Stimulated activated CD8-positive, alpha-beta memory T cell treated with anti-CD3 and anti-CD28 coated beads, Interleukin-7, amount 100 ng/mL, for 24 hours (primary cell): Measurements from ENCODE around the gene HIPK2.

Experiments
- DNase-seq: peaks from one replicate; pipeline ENCODE4 v3.0.0-alpha.2; 2020; ENCODE audit warnings: low read depth

HIPK2 gene

DNA sequence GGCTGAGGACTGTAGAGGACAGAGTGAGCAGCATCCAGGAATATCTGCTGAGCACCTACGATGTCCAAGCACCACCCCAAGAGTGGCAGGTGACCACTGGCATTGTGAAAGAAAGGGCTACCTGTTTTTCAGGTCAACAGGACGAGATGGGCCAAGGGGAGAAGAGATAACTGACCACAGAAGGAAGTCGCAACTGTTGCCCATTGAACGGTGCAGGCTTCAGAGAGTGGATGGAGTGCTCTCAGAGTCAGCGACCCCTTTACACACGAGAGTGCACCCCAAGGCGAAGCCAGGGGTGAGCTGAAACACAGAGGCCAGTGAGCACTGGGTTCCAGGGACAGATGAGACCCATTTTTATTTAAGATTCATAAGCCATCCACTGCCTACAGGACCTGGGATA lies 42.3 kb downstream of the HIPK2 start:
- DNase-seq: no peak

DNA sequence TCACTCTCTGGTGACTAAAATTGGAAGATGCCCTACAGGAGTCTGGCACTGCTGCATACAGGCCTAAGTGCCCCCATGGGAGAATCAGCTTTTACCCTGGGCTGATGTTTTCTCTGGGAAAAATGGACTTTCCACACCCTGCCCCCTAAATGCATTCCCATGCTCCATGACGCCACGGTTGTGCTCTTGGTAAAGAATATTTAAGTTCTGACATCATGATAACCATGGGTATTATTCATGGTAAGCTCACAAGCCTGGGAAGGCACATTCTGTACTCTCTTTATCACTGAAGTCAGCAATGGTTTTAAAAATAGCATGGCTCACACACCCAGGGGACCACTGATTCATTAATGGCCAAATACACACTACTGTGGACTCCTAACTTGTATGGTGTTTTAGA lies 43.4 kb downstream of the HIPK2 start:
- DNase-seq: no peak

DNA sequence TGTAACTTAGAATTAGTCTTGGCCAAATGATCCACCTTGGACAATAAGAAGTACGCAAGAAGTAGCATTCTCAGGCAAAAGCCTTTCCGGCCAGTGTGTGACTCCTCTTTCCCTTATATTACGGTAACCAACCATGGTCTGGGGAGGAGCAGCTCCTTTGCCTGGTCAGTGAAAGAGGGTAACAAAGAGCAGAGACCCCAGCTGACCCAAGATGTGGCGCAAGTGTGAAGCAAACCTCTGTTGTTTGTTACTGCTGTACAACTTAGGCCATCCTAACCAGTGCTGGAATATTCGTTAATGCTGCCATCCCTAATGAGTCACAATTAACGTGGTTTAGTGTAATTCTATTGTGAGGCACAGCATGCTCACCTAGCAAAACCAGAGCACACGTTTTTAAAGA lies 44.0 kb downstream of the HIPK2 start:
- no peak for DNase-seq

DNA sequence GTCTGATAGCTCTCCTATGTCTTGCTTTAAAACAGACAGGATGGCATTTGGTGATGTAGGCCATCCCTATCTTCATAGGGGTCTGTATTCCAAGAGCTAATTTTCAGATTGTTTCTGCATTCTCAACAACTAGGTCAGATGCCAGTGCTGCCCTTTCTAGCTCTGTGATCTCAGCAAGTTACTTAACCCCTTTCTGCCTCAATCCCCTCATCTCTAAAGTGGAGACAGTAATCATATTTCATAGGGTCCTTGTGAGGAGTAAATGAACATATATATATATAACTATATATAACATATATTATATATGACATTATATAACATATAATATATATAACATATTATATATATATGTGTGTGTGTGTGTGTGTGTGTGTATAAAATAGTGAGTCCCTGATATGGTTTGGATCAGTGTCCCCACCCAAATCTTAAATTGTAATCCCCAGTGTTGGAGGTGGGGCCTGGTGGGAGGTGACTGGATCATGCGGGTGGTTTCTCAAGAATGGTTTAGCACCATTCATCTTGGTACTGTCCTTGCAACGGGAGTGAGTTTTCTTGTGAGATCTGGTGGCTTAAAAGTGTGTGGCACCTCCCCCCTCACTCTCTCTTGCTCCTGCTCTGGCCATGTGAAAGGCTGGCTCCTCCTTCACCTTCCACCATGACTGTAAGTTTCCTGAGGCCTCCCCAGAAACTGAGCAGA lies 45.2 kb downstream of the HIPK2 start:
- DNase-seq: no peak

DNA sequence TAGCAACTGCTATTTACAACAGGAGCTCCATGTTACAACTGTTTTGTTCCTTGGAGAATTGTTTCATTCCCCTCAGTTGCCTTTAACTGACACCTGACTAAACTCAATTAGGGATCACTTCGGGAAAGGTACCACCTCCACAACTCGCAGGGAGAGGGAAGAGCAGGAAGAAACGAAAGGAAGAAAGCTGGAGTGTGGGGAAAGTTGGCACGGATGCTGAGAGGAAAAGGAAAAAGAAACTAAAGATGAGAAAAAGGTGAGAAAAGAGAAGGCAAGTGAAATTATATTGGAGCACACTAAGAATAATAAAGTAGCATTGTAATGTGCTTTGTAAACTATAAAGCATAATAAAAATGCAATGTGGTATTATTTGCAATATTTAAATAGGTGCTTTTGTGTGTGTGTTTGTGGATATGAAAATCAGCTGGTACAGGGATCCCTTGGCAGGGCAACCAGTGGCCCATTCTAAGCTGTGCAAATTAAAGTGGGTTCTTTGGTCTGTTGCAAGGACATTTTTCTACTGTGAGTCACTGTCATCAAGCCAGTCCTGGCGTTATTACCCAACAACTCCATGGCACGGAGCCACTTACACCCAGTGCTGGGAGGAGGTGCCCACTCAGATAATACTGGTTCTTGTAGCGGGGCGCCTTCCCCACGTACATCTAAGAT lies 45.9 kb downstream of the HIPK2 start:
- DNase-seq: no peak

DNA sequence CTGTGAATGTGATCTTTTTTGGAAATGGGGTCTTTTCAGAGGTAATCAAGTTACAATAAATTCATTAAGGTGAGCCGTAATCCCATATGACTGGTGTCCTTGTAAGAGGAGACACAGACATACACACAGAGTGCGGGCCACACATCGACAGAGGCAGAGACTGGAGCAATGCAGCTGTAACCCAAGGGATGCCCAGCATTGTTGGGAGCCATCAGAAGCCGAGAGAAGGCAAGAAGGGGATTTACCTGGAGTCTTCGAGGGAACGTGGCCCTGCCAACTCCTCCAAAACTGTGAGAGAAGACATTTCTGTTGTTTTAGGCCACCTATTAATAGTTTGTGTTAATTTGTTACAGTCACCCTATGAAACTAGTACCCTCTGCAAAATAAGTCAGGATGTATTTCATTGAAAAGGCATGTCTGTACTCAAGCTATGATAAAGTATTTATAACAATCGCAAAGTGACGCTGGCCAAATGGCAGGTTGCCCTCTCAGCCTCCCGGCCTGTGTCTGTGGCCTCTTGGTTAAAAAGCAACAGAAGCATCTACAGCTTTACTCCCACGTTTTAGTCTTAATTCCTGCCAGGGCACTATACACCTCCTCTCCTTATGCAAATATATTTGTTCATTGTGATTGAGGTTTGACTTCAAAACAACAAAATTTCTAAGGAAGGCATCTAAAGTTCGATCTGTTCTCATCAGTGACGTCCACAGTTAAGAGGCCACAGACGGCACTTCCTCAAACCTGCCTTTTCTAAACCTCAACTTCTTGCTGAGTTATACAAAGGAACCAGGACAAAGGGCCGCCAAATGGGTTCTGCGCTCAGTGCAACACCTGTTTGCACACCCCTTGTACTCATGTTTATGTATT lies 46.8 kb downstream of the HIPK2 start:
- DNase-seq: no peak

DNA sequence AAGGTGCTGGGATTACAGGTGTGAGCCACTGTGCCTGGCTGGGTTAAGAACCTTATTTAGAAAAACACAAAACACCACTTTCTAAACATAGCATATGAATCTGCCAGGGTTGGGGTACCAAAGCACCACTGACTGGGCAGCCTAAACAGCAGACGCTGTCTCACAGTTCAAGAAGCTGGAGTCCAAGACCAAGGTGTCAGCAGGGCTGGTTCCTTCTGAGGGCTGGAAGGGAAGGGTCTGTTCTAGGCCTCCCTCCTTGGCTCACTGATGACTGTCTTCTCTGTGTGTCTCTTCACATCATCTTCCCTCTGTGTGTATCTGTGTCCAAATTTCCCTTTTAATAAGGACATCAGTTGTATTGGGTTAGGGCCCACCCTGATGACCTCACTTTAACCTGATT lies 49.6 kb downstream of the HIPK2 start:
- no peak for DNase-seq

DNA sequence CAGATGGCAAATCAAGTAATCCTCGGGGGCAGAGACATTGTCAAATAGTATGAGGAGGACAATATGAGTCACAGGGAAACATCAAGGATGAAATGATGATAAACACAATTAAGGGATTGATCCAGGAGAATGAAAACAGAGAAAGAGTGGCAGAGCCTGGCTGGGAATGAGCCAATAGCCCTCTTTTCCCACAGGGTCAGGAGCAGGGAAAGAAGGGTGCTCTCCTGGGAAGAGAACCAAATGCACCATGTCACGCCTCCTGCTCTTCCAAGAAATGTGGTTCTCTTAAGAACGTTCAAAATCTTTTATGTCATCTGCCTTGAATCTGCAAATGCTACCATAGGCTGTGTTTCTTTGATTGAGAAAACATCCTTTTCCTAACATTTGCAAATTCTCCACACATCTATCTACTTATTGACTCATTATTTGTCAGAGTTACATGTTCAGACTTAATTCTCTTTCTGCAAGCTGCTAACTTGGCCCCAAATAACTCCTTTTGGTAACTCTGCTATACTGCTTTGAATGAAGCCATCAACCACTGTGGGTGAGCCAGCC lies 50.6 kb downstream of the HIPK2 start:
- no peak for DNase-seq

DNA sequence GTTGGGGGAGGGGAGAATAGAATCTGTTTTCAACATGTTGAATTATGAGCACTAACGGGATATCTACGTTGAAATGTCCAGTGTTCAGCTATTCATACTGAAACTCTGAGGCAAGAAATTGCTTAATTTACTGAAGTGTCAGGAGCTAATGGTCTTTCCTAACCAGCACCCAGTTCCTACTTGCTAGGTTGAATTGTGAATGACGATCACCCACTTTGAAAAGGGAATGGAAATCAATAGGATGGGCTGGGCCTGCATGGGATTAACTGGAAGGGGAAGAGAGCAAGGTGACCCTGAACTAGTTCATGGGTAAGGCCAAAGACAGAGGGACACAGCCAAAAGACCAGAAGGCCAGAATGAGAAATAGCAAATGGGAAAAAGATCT lies 51.3 kb downstream of the HIPK2 start:
- no peak for DNase-seq

DNA sequence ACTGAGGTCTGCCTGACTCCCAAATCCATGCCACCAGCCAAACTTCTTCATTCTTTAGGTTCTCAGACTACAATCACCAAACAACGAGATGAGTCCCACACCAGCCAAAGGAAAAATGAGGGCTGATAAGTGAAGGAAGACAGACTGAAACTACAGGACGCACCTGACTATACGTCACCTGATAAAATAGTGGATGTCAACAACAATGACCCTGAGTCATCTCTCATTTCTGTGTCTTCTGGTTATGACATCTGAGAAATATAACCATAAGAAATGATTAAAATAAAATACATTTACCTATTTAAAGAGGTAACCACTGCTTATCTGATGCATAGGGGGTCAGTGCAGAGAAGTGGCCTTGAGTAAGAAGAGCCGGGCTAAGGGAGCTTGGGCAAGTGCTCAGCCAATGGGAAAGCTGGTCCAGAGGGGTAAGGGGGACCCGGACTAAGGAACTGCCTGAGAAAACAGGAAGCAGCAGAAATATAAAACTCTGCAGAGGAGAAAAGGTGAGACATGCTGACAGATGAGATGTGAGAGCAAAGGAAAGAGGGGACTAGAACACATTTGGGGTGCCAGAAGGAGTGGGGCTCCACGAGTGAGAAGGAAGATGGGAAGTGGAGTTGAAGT lies 51.8 kb downstream of the HIPK2 start:
- DNase-seq: no peak

DNA sequence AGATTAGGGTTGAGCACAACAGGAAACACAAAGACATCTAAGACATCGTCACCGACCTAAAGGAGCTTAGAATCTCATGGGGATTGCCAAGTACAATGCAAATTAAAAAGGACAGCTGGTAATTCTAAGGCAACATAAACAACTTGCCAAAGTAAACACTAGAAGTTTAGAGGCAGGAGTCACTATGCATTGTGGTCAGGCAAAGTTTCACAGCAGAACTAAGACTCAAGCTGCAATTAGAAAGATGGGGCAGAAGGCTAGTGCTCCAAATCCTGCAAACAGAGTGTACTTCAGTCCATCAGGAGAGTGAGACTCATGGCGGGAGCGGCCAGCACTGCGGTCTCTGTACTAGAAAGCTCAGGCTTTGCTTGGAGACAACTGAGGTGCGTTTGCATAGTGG lies 52.7 kb downstream of the HIPK2 start:
- DNase-seq: no peak

DNA sequence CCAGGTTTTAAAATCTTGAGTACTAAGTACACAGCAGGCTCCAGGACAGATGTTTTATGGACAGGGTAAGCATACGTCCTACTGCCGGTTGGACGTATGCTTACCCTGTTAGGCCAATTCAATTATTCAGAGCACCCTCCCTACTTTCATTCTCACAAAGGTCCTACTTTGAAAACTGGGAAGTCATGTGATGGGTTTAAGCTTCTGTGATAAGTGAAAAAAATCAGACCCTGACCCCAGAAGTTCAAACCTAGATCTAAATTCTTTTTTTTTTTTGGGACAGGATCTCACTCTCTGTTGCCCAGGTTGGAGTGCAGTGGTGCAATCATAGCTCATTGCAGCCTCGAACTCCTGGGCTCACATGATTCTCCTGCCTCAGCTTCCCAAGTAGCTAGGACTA lies 55.2 kb downstream of the HIPK2 start:
- DNase-seq: no peak

DNA sequence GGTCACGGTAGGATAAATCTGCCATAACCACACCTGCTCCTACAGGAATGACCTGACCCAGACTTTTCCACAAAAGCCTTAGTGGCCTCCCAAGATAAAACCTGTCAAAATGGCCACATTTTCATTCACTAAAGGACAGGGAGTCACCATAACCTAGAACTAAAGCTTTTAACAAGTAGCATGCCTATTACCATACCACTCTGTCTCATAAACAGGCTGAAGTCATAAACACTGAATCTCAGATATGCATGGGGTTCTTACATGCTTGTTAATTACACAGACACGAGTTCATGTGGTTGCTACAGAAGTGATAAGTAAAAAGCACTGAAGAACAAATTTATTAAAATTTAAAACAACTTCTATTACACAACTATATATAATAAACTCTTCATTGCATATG lies 56.0 kb downstream of the HIPK2 start:
- no peak for DNase-seq

DNA sequence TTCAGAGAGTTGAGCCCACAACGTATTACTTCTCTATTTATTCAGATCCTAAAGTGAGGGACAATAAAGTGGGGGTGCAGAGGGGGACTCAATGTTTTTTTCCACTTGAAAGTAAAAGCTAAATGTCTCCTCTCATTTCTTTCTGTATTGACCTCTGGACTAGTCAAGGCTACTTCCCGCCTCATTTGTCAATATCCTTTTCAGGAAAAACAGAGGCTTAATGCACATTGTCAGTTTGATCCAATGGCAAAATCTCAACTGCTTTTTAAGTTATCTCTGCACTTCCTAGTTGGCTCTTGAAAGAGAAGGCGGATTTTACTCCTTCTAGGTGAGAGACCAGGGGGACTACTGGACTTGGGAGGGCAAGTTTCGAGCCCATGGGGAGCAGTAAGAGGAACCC lies 56.4 kb downstream of the HIPK2 start:
- DNase-seq: no peak

DNA sequence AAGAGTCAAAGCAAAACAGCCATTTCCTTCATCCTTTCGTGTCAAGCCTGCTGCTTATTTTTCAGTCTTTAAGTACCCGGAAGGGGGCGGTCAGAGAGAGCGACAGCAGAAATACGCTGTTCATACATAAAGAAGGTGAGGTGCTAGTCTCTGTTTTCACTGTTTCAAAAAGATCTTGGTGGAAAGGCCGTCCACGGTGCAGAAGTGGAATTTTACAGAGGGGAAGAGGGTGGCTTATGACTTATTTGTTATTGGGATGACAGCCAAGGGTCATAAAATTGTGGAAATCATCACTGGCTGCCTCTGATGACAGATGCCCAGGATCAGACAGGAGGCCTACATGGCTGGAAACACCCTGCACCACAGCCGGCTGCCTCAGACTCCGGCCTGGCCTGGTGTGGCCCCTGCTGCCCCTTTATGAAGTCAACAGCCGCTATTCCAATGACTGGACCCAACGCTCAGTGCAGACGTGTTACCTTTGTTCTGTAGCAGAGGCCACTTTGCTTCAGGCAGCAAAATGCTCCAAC lies 57.0 kb downstream of the HIPK2 start:
- no peak for DNase-seq

DNA sequence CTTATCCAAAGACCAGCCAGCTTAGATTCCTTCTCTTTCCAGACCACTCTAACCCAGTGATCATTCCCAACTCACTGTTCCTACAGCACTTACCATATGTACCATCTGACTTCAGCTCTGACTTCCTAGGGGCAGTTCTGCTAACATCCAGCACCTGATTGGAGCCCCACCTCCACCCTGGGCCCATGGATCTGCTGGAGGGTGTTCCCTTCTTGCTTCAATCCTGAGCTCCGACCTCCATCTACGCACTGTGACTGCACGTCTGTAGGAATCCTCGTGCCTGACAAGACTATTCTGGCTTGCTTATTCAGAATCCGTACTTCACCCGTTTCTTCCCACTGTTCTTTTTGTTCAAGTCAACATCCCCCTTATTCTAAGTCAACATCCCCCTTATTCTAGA lies 57.6 kb downstream of the HIPK2 start:
- DNase-seq: no peak

DNA sequence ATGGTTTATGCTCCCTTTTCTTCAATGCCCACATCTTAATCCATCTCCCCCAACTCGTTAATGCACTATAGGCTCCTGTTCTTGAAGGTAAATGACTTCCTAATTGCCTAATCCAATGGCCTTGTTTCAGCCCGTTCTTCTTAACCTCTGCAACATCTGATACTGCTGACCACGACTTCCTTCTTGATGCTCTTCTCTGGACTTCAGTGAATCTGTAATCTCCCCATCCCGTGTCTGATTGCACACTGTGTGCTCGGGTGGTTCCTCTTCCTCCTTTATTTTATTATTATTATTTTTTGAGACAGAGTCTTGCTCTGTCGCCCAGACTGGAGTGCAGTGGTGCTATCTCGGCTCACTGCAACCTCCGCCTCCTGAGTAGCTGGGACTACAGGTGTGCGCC lies 58.9 kb downstream of the HIPK2 start:
- DNase-seq: no peak

DNA sequence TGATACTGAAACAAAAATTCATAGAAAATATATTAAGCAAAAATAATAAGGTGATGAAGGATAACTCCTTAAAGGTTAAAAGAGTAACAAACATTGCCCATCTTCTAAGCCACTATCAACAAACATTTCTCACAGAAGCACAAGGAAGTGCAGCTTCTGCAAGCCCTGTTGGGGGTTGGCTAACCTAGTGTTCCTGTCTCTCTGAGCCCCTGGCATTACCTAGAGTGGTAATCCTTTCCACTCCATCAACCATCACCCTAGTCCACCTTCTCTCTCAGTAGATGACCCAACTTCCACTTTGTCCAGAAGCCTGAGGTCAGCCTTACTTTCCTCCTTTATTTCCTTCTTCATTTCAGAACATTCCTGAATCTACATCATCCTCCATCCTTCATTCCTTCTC lies 59.7 kb downstream of the HIPK2 start:
- no peak for DNase-seq

DNA sequence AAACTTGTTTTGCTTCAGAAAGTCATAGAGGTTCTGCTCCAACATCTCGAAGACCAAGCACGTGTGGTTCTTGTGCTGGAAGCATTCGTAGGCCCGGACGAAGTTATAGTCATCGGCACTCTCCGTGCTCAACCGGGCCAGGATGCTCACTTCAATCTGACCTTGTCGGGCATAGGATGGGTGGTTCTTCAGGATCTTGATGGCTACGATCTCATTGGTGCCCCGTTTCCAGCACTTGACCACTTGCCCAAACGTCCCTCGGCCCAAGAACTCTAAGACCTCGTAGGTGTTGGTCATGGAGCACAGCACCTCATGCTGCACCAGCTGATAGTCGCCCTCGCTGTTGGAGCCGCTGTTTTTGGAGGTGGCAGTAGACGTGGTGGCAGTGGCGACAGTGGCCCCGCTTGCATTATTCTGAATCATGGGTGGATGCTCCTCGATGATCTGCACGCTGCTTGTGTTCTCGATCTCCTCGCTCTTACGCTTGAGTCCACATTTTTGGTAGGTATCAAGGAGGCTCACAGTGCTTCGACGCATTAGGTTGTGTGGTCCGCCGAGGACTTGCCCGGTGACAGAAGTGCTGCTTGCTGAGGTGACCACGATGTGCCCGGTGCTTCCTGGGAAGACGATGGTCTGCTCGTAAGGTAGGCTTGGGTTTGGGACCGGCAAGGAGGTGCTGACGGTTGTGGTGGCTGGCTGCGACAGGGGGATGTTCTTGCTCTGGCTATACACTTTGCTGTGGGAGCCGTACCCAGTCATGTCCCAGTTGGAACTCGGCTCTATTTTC lies 61.4 kb downstream of the HIPK2 start:
- DNase-seq: no peak

DNA sequence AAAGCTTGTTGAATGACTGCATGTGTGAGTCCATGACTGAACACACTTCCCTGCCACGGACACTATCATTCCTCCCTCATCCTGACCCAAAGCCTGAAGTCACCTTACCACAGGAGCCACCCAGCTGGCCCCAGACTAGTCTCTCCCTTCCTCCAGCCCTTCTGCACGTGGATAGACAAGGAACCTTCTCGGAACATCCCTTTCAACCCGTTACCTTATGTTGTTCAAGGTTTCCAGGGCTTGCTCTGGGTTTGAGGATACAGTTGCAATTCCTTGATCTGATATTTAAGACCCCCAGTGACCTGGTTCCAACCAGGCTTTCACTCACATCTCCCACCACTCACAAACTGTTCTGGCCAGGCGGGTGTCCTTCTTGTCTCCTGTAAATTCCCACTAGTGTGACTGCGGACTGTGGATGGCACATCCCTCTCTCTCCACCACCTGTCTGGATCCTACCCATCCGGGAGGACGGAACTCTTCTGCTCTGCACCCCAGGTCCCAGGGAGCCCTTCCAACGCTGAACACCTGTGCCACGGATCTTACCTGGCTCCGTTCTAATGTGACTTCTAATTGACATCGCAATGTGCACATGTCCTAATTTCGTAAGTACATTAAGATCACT lies 62.5 kb downstream of the HIPK2 start:
- DNase-seq: no peak
